HG03159 (cell line): ENCODE measurements around the gene CSK.

Experiments used
- ATAC-seq: cut with Tn5 transposase; IDR thresholded peaks from one replicate; pipeline ENCODE4 v1.9.1; 2021; ENCODE audit warnings: mild to moderate bottlenecking, moderate library complexity; ENCODE audit not compliant: unreplicated experiment

CSK gene

GRCh38 chr15:74840851-74841775, 59.2 kb downstream of the CSK start:
- ATAC-seq = no peak

GRCh38 chr15:74841891-74842373, 60.1 kb downstream of the CSK start:
- no peak for ATAC-seq

GRCh38 chr15:74842581-74843444, 60.9 kb downstream of the CSK start, which contains the start of gene ULK3:
Gene ULK3 (minus strand): TSS chr15:74843156. CDS start chr15:74843105, 51 bp downstream.
- ATAC-seq = peak; percentile 77

- ATAC-seq = no peak
Observed at GRCh38 chr15:74843445-74843828, 61.6 kb downstream of the CSK start.

- no peak for ATAC-seq
Observed at GRCh38 chr15:74843891-74844299, 62.0 kb downstream of the CSK start.

GRCh38 chr15:74844319-74845207, 62.7 kb downstream of the CSK start:
- no peak for ATAC-seq

- ATAC-seq = no peak
Observed at GRCh38 chr15:74845208-74845568, 63.3 kb downstream of the CSK start.

GRCh38 chr15:74845581-74845980, 63.7 kb downstream of the CSK start:
- no peak for ATAC-seq

GRCh38 chr15:74847432-74847831, 65.6 kb downstream of the CSK start:
- ATAC-seq = no peak

- no peak for ATAC-seq
Observed at GRCh38 chr15:74850393-74850792, 68.5 kb downstream of the CSK start.

- no peak for ATAC-seq
Observed at GRCh38 chr15:74851960-74852359, 70.1 kb downstream of the CSK start.
